GM21526 (cell line): ENCODE data around the gene ETV6.

Source experiments
- ATAC-seq: cut with Tn5 transposase; IDR thresholded peaks from one replicate; pipeline ENCODE4 v1.9.1; 2021; ENCODE audit warnings: moderate library complexity; ENCODE audit not compliant: unreplicated experiment, low FRiP score

The ETV6 gene

GRCh38 chr12:11768233-11768965, 118.9 kb downstream of the ETV6 start:
- ATAC-seq = no peak

- no peak for ATAC-seq
Measured at GRCh38 chr12:11769723-11770514, 120.4 kb downstream of the ETV6 start.

GRCh38 chr12:11771356-11771755, 121.9 kb downstream of the ETV6 start:
- no peak for ATAC-seq

- no peak for ATAC-seq
Measured at GRCh38 chr12:11771895-11772502, 122.5 kb downstream of the ETV6 start.

- ATAC-seq = no peak
Measured at GRCh38 chr12:11773889-11774677, 124.6 kb downstream of the ETV6 start.

- no peak for ATAC-seq
Measured at GRCh38 chr12:11774821-11775220, 125.3 kb downstream of the ETV6 start.

GRCh38 chr12:11776316-11776715, 126.8 kb downstream of the ETV6 start:
- ATAC-seq = no peak

- ATAC-seq = no peak
Measured at GRCh38 chr12:11777451-11777850, 128.0 kb downstream of the ETV6 start.

GRCh38 chr12:11777962-11778361, 128.5 kb downstream of the ETV6 start:
- ATAC-seq = no peak

GRCh38 chr12:11778713-11779685, 129.5 kb downstream of the ETV6 start:
- no peak for ATAC-seq

- peak; percentile 76 for ATAC-seq
Measured at GRCh38 chr12:11780521-11781101, 131.1 kb downstream of the ETV6 start.

GRCh38 chr12:11782914-11783420, 133.5 kb downstream of the ETV6 start:
- ATAC-seq = no peak

GRCh38 chr12:11785712-11786111, 136.2 kb downstream of the ETV6 start:
- ATAC-seq = no peak

GRCh38 chr12:11786638-11787365, 137.3 kb downstream of the ETV6 start:
- no peak for ATAC-seq

- no peak for ATAC-seq
Measured at GRCh38 chr12:11787437-11787836, 138.0 kb downstream of the ETV6 start.

GRCh38 chr12:11787933-11788849, 138.7 kb downstream of the ETV6 start:
- no peak for ATAC-seq
